IMR-90 (cell line): ENCODE data around the gene LDHAL6B.

ENCODE experiments used
- CEBPB ChIP-seq: IDR thresholded peaks from 2 replicates; pipeline ENCODE4 v1.6.1; 2012; ENCODE audit warnings: low read depth, low read length, improper control_type of control experiment
- CHD1 ChIP-seq: IDR thresholded peaks from 2 replicates; pipeline ENCODE4 v1.6.1; 2012; ENCODE audit warnings: low read depth, low read length, improper control_type of control experiment
- FOS ChIP-seq: fragments of 150-350 bp; IDR thresholded peaks from 2 replicates; pipeline ENCODE4 v1.6.1; 2016; ENCODE audit warnings: low read depth, low read length
- MAFK ChIP-seq: IDR thresholded peaks from 2 replicates; pipeline ENCODE4 v1.6.1; 2012; ENCODE audit warnings: low read depth, low read length, improper control_type of control experiment
- MAZ ChIP-seq: IDR thresholded peaks from 2 replicates; pipeline ENCODE4 v1.6.1; 2012; ENCODE audit warnings: low read depth, mild to moderate bottlenecking, low read length, improper control_type of control experiment, moderate library complexity, borderline replicate concordance
- MXI1 ChIP-seq: IDR thresholded peaks from 2 replicates; pipeline ENCODE4 v1.6.1; 2012; ENCODE audit warnings: low read depth, mild to moderate bottlenecking, low read length, moderate library complexity, borderline replicate concordance
- POLR2A ChIP-seq: IDR thresholded peaks from 2 replicates; pipeline ENCODE4 v1.6.1; 2012; ENCODE audit warnings: mild to moderate bottlenecking, low read depth, low read length
- RAD21 ChIP-seq: IDR thresholded peaks from 2 replicates; pipeline ENCODE4 v1.6.1; 2012; ENCODE audit warnings: low read length, improper control_type of control experiment
- RCOR1 ChIP-seq: IDR thresholded peaks from 2 replicates; pipeline ENCODE4 v1.6.1; 2012; ENCODE audit warnings: mild to moderate bottlenecking, low read length, improper control_type of control experiment; ENCODE audit not compliant: insufficient replicate concordance
- RFX5 ChIP-seq: IDR thresholded peaks from 2 replicates; pipeline ENCODE4 v1.8.0; 2012; ENCODE audit warnings: low read depth, mild to moderate bottlenecking, low read length, moderate library complexity
- SMC3 ChIP-seq: fragments of 150-350 bp; IDR thresholded peaks from 2 replicates; pipeline ENCODE4 v1.6.1; 2016; ENCODE audit warnings: low read depth, mild to moderate bottlenecking, antibody characterized with exemption, low read length, moderate library complexity
- TF ChIP-seq, protein P1 (sequence below): conservative IDR thresholded peaks from 2 replicates; pipeline ENCODE4 v1.5.1; 2012; ENCODE audit warnings: mild to moderate bottlenecking, low read depth, low read length, improper control_type of control experiment
- TF ChIP-seq, protein P2 (sequence below): fragments of 150-350 bp; IDR thresholded peaks from 2 replicates; pipeline ENCODE4 v1.6.1; 2017; ENCODE audit warnings: mild to moderate bottlenecking, antibody characterized with exemption, low read length, low read depth
- TF ChIP-seq, protein P3 (sequence below): fragments of 150-350 bp; IDR thresholded peaks from 2 replicates; pipeline ENCODE4 v1.6.1; 2016; ENCODE audit warnings: low read depth, mild to moderate bottlenecking, low read length, moderate library complexity, borderline replicate concordance

DNA sequence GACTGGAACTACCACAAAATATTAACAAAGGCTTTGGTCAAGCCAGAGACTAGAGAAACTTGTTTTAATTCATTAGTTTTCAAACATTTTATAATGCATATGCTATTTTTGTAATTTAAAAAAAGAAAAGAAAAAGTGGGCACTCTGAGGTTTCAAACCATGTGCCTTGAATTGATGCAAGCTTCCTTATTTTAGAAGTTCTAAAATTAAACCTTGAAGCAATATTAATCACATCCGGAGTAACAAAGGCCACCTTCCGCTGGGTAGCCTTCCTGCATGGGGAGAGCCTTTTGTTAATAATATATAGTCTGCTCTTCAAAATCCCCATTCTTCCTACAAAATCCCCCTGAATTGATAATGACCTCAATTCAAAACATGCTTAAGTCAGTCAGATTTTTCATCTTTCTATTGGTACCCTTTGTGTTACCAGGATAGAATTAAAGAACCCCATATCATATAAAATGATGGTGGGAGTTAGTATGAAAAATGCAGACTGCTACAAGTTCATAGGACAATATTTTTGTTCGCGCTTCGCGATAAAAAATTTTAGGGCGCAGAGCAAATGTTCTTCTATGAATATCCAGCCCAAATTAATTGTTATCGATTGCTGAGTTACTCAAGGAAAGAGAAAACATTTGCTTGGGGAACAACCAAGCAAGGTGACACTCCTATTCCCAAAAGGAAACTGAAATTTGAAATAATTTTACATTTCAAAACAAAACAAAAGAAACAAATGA is 30.6 kb downstream of the LDHAL6B start:
- TF ChIP-seq MXI1 (no peak), POLR2A (no peak), CEBPB (no peak), RFX5 (no peak), MAZ (no peak), CHD1 (no peak), MAFK (no peak), SMC3 (no peak), RAD21 (no peak), RCOR1 (no peak), FOS (no peak)
- TF ChIP-seq, protein P1, sequence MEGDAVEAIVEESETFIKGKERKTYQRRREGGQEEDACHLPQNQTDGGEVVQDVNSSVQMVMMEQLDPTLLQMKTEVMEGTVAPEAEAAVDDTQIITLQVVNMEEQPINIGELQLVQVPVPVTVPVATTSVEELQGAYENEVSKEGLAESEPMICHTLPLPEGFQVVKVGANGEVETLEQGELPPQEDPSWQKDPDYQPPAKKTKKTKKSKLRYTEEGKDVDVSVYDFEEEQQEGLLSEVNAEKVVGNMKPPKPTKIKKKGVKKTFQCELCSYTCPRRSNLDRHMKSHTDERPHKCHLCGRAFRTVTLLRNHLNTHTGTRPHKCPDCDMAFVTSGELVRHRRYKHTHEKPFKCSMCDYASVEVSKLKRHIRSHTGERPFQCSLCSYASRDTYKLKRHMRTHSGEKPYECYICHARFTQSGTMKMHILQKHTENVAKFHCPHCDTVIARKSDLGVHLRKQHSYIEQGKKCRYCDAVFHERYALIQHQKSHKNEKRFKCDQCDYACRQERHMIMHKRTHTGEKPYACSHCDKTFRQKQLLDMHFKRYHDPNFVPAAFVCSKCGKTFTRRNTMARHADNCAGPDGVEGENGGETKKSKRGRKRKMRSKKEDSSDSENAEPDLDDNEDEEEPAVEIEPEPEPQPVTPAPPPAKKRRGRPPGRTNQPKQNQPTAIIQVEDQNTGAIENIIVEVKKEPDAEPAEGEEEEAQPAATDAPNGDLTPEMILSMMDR: no peak
- TF ChIP-seq, protein P2, sequence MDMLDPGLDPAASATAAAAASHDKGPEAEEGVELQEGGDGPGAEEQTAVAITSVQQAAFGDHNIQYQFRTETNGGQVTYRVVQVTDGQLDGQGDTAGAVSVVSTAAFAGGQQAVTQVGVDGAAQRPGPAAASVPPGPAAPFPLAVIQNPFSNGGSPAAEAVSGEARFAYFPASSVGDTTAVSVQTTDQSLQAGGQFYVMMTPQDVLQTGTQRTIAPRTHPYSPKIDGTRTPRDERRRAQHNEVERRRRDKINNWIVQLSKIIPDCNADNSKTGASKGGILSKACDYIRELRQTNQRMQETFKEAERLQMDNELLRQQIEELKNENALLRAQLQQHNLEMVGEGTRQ: no peak
- TF ChIP-seq, protein P3, sequence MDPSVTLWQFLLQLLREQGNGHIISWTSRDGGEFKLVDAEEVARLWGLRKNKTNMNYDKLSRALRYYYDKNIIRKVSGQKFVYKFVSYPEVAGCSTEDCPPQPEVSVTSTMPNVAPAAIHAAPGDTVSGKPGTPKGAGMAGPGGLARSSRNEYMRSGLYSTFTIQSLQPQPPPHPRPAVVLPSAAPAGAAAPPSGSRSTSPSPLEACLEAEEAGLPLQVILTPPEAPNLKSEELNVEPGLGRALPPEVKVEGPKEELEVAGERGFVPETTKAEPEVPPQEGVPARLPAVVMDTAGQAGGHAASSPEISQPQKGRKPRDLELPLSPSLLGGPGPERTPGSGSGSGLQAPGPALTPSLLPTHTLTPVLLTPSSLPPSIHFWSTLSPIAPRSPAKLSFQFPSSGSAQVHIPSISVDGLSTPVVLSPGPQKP: no peak
